ENCODE results near the gene CHRNA3.

DNA sequence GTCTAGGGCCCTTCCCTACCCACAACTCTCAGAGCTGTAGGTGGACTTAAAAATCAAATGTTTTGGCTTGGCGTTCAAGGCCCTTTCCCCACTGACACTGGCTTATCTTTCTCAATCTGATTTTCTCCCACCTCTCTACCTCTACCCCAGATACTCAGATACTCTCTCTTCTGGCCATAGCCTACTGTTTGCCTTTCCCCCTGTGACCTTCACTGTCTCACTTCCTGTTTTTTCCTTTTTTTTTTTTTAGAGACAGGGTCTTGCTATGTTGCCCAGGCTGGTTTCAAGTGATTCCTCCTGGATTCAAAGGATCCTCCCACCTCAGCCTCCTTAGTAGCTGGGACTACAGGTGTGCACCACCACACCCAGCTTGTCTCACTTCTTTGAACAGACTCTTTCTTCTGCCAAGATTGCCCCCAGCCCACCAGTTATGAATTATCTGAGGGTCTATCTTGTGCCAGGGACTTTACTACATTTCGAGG lies 15.6 kb upstream of the CHRNA3 start:
- TF ChIP-seq, protein P1, sequence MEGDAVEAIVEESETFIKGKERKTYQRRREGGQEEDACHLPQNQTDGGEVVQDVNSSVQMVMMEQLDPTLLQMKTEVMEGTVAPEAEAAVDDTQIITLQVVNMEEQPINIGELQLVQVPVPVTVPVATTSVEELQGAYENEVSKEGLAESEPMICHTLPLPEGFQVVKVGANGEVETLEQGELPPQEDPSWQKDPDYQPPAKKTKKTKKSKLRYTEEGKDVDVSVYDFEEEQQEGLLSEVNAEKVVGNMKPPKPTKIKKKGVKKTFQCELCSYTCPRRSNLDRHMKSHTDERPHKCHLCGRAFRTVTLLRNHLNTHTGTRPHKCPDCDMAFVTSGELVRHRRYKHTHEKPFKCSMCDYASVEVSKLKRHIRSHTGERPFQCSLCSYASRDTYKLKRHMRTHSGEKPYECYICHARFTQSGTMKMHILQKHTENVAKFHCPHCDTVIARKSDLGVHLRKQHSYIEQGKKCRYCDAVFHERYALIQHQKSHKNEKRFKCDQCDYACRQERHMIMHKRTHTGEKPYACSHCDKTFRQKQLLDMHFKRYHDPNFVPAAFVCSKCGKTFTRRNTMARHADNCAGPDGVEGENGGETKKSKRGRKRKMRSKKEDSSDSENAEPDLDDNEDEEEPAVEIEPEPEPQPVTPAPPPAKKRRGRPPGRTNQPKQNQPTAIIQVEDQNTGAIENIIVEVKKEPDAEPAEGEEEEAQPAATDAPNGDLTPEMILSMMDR (IDR thresholded peaks at IDR 0.05): no peak
- TF ChIP-seq POLR2AphosphoS5 (IDR thresholded peaks at IDR 0.05) (no peak), POLR2A (IDR thresholded peaks at IDR 0.05) (no peak)

All from suprapubic skin (tissue), 4 donors.